ENCODE measurements around the gene RBL1. TPM values are rescaled to one million over a fixed set of nuclear protein-coding genes. Genes with fewer than 3 reads are reported as not detected.
"Not testable (repeated sequence)": the region's sequence is repeated elsewhere in the genome, so short reads cannot be mapped to it uniquely, and the experiment has no call there.

Gene RBL1
- total and polyA plus RNA-seq, 7 donors: 0.60 to 7.9 (median 3.6) TPM

- intact Hi-C loops (cut with DNase I): no loop called here
- no peak overlapping the region for H3K4me3 ChIP-seq
- peaks cover 0 to 5% (median 0%) of the 10 kb centered on the region in 4 donors for H3K36me3 ChIP-seq
- H3K4me1 ChIP-seq: no peaks in the 10 kb centered on the region
- TF ChIP-seq CTCF (IDR thresholded peaks at IDR 0.05) (no peak), EP300 (IDR thresholded peaks at IDR 0.05) (no peak), POLR2A (IDR thresholded peaks at IDR 0.05) (no peak), POLR2AphosphoS5 (IDR thresholded peaks at IDR 0.05) (no peak)
- no peak overlapping the region for H3K27ac ChIP-seq
- no peaks in the 10 kb centered on the region for H3K27me3 ChIP-seq
- no peak for DNase-seq
- 96 to 97% methylated on average over 2 of the region's 2 CpGs for WGBS, 2 donors
- no peaks in the 10 kb centered on the region for H3K9me3 ChIP-seq
These were observed 38.2 kb upstream of the RBL1 start for GRCh38 chr20:37133952-37134351.

DNA sequence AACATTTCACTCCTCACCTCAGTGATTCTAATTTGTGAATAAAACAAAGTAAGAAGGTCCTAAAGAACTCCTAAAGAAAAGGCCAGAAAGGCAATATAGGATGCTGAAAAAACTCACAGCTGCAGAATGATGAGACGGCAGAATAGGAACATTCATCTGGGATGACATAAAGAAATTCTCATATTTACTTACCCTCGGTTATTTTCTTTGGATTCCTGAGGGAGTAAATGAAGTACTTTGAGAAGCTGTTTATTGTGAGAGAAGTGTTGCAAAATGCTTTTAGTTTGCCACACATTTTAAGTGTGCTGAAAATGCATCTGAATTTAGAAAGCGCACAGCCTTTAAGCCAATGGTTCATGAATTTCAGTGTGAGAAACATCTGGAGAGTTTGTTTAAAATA, 35.7 kb upstream of the RBL1 start:
- no peak for DNase-seq
- Histone ChIP-seq H3K27ac (no peak overlapping the region), H3K36me3 (no peaks in the 10 kb centered on the region), H3K9me3 (no peaks in the 10 kb centered on the region), H3K27me3 (no peaks in the 10 kb centered on the region), H3K4me1 (no peaks in the 10 kb centered on the region), H3K4me3 (no peak overlapping the region)
- intact Hi-C loops (cut with DNase I): no loop called here
- 75 to 83% methylated on average over 3 of the region's 3 CpGs for WGBS, 2 donors
- no peak for TF ChIP-seq CTCF (IDR thresholded peaks at IDR 0.05)
- TF ChIP-seq EP300 (IDR thresholded peaks at IDR 0.05): no peak
- TF ChIP-seq POLR2A (IDR thresholded peaks at IDR 0.05): no peak
- no peak for TF ChIP-seq POLR2AphosphoS5 (IDR thresholded peaks at IDR 0.05)

DNA sequence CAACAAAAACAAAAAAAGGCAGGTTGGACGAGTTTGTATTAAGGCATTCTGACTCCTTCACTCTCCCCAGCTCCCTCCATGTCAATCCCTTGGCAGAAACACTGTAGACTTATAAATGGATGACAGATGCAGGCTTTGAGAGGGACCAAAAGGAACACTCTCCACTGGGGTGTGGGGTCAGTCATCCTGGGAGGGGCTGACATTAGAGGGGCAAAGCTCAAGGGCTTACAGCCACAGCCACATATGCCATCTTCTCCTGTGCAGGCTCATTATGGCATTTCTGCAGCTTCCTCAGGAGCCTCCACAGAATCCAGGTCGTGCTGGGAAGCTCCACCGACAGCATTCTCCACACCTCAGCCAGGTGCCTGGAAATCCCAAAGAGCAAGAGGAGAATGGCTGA, 33.0 kb upstream of the RBL1 start:
- Histone ChIP-seq H3K27me3 (no peaks in the 10 kb centered on the region), H3K9me3 (no peaks in the 10 kb centered on the region), H3K4me1 (no peaks in the 10 kb centered on the region), H3K36me3 (no peaks in the 10 kb centered on the region), H3K4me3 (no peak overlapping the region), H3K27ac (no peak overlapping the region)
- intact Hi-C loops (cut with DNase I): no loop called here
- no peak for DNase-seq
- WGBS, 2 donors: 80 to 85% methylated on average over 3 of the region's 3 CpGs
- TF ChIP-seq EP300 (IDR thresholded peaks at IDR 0.05): no peak
- no peak for TF ChIP-seq POLR2AphosphoS5 (IDR thresholded peaks at IDR 0.05)
- no peak for TF ChIP-seq POLR2A (IDR thresholded peaks at IDR 0.05)
- no peak for TF ChIP-seq CTCF (IDR thresholded peaks at IDR 0.05)

DNA sequence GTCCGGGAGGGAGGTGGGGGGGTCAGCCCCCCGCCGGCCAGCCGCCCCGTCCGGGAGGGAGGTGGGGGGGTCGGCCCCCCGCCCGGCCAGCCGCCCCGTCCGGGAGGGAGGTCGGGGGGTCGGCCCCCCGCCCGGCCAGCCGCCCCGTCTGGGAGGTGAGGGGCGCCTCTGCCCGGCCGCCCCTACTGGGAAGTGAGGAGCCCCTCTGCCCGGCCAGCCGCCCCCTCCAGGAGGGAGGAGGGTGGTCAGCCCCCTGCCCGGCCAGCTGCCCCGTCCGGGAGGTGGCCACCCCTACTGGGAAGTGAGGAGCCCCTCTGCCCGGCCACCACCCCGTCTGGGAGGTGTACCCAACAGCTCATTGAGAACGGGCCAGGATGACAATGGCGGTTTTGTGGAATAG, 30.5 kb upstream of the RBL1 start:
- H3K4me1 ChIP-seq; H3K27me3 ChIP-seq; intact Hi-C loops (cut with DNase I); DNase-seq; H3K27ac ChIP-seq; H3K9me3 ChIP-seq; H3K36me3 ChIP-seq; H3K4me3 ChIP-seq: not testable (repeated sequence)
- 95% methylated on average over 28 to 29 of the region's 30 CpGs for WGBS, 2 donors

DNA sequence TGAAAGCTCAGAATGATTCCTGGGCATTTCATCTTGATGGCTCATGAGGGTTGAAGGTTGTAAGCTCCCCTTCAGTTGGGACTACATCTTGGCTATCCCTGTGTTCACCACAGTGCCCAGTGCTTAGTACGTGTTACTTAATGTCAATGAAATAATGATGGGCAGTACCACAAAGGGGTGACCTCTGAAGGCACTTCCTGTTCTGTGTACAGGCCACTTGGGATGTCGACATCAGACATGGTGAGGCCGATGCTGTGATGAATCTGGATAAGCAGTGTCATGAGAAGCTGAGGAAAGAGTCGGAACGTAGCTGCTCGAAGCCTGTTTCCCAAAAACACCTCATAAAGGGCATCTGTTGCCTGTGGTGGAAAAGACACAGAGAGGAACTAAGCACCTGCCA, 27.6 kb upstream of the RBL1 start:
- no peaks in the 10 kb centered on the region for H3K27me3 ChIP-seq
- no peak for DNase-seq
- H3K27ac ChIP-seq: no peak overlapping the region
- H3K4me3 ChIP-seq: no peak overlapping the region
- intact Hi-C loops (cut with DNase I): no loop called here
- H3K4me1 ChIP-seq: no peaks in the 10 kb centered on the region
- TF ChIP-seq EP300 (IDR thresholded peaks at IDR 0.05) (no peak), POLR2AphosphoS5 (IDR thresholded peaks at IDR 0.05) (no peak), POLR2A (IDR thresholded peaks at IDR 0.05) (no peak), CTCF (IDR thresholded peaks at IDR 0.05) (no peak)
- no peaks in the 10 kb centered on the region for H3K9me3 ChIP-seq
- WGBS, 2 donors: 90 to 93% methylated on average over 6 of the region's 6 CpGs
- H3K36me3 ChIP-seq: no peaks in the 10 kb centered on the region
